MM.1S (cell line): Measurements from ENCODE around the gene HIKESHI.

Experiments used
- CTCF ChIP-seq: fragments of 300-600 bp; sonication (generic); IDR thresholded peaks from 2 replicates; pipeline ENCODE4 v1.5.1; 2016; ENCODE audit warnings: antibody characterized with exemption, low read length, mixed read lengths
- EZH2 ChIP-seq: fragments of 300-600 bp; sonication (generic); optimal IDR thresholded peaks from 2 replicates; pipeline ENCODE3; 2017; ENCODE audit warnings: low read depth, mild to moderate bottlenecking, antibody characterized with exemption, low read length, mixed read lengths

DNA sequence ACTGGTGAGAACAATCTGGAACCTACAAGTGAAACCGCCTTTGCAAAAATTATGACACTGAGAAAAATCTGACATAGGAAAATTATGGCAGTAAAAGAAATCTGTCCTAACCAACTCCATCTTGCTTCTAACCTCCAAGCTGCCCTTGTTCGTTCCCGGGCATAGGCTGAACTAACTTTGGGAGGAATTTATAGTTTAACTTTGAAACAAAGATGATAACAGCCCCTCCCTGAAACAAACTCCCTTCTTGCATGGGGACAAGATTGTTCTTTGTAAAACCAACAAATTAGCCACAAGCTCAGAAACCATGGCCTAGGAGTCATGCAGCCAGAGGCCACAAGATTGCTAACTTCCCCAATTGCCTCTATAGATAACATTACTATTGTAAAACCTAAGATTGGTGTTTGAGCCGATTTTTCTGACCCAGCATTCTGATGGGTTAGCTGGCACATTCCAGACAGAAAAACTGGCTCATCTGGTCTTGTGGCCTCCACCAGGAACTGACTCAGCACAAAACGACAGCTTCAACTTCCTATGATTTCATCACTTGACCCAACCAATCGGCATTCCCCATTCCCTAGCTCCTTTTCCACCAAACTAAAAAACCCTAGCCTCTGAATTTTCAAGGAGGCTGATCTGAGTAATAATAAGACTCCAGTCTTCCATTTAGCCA, 69.0 kb downstream of the HIKESHI start:
- TF ChIP-seq CTCF (no peak), EZH2 (no peak)
